HCT116 (cell line): ENCODE data around the gene SGIP1. TPM values are rescaled to one million over a fixed set of nuclear protein-coding genes. Genes with fewer than 3 reads are reported as not detected.

Source experiments
- ATAC-seq: fragments of 200-7000 bp; cut with Tn5 transposase; 2 replicates; pipeline ENCODE4 v1.9.1; 2020; ENCODE audit warnings: mild to moderate bottlenecking, moderate library complexity
- BruUV-seq: library from RNA; stranded (reverse); fragments of 400-500 nt; replicated peaks from 2 replicates; lab custom pipeline; 2021; lab: Mats Ljungman, UMichigan
- CTCF ChIA-PET: fragments of 300-600 bp; sonication (Branson Sonifier 250); formaldehyde crosslinking; loops from one replicate; lab custom pipeline; 2021; ENCODE audit warnings: antibody characterized with exemption; lab: Charles Lee
- POLR2A ChIA-PET: fragments of 300-600, 350-600 bp; sonication (Branson Sonifier 250); formaldehyde crosslinking; loops from one replicate; lab custom pipeline; 2021; ENCODE audit warnings: antibody characterized with exemption; lab: Charles Lee
- RAD21 ChIA-PET, 2 experiments: fragments of 300-600 bp; sonication (Branson Sonifier 250); formaldehyde crosslinking; loops; one replicate each; lab custom pipeline; 2023; ENCODE audit warnings: low total read pairs in 2 of 2; ENCODE audit not compliant: uncharacterized antibody in 2 of 2, unreplicated experiment in 2 of 2, low non-redundant PET in 1 of 2; lab: Charles Lee
- DNase-seq: peaks from one replicate; pipeline ENCODE4 v3.0.0-alpha.2; 2010; ENCODE audit warnings: low read depth, low spot score
- H2AFZ ChIP-seq: fragments of 200-600 bp; shearing (Covaris generic), sonication (generic); 2 replicates; pipeline ENCODE4 v1.6.1; 2017; ENCODE audit warnings: low read depth, mixed run types, mixed read lengths, antibody characterized with exemption, low read length; ENCODE audit not compliant: poor library complexity, severe bottlenecking
- H3K27ac ChIP-seq: 2 replicates; pipeline ENCODE4 v1.5.1; 2012; ENCODE audit warnings: low read depth, low read length
- H3K27me3 ChIP-seq: fragments of 200-600 bp; sonication (generic); 2 replicates; pipeline ENCODE4 v1.6.1; 2016; ENCODE audit warnings: mixed run types, low read length, mixed read lengths; ENCODE audit not compliant: insufficient read depth
- H3K36me3 ChIP-seq, 2 experiments: fragments of 200-500 bp in 1 of 2; fragments of 200-600 bp in 1 of 2; sonication (Bioruptor generic) in 1 of 2; sonication (generic) in 1 of 2; 2 replicates each; pipeline versions ENCODE4 v1.5.1 to v1.6.1; 2014 to 2016; ENCODE audit warnings: low read length in 2 of 2, inconsistent platforms in 1 of 2, mixed read lengths in 1 of 2, mixed run types in 1 of 2; ENCODE audit not compliant: insufficient read depth in 2 of 2, control insufficient read depth in 1 of 2
- H3K4me1 ChIP-seq, 2 experiments: fragments of 200-600 bp in 1 of 2; sonication (generic) in 1 of 2; 2 replicates each; pipeline versions ENCODE4 v1.5.1 to v1.6.1; 2012 to 2017; ENCODE audit warnings: low read length in 2 of 2, inconsistent platforms in 1 of 2, mild to moderate bottlenecking in 1 of 2, mixed read lengths in 1 of 2, mixed run types in 1 of 2, moderate library complexity in 1 of 2; ENCODE audit not compliant: insufficient read depth in 2 of 2, control insufficient read depth in 1 of 2
- H3K4me2 ChIP-seq: fragments of 200-600 bp; sonication (generic); 2 replicates; pipeline ENCODE4 v1.6.1; 2017; ENCODE audit warnings: mixed run types, low read length, mixed read lengths
- H3K4me3 ChIP-seq, 2 experiments: fragments of 200-600 bp in 1 of 2; sonication (generic) in 1 of 2; replicated peaks in 1 of 2; 2 replicates each; pipeline ENCODE4 v1.5.1; 2011 to 2016; ENCODE audit warnings: low read length in 2 of 2, control low read depth in 1 of 2, low read depth in 1 of 2, mild to moderate bottlenecking in 1 of 2, mixed read lengths in 1 of 2, mixed run types in 1 of 2
- H3K79me2 ChIP-seq: fragments of 200-600 bp; sonication (generic); 2 replicates; pipeline ENCODE4 v1.6.1; 2017; ENCODE audit warnings: mild to moderate bottlenecking, mixed run types, low read length, moderate library complexity, mixed read lengths; ENCODE audit not compliant: insufficient read depth
- H3K9ac ChIP-seq: fragments of 200-600 bp; sonication (generic); 2 replicates; pipeline ENCODE4 v1.6.1; 2016; ENCODE audit warnings: low read length, mixed read lengths
- H3K9me2 ChIP-seq: fragments of 200-600 bp; sonication (generic), shearing (Covaris generic); 2 replicates; pipeline ENCODE4 v1.6.1; 2017; ENCODE audit warnings: mixed run types, mild to moderate bottlenecking, moderate library complexity; ENCODE audit not compliant: insufficient read depth
- H3K9me3 ChIP-seq, 2 experiments: fragments of 200-500 bp in 1 of 2; fragments of 200-600 bp in 1 of 2; sonication (Bioruptor generic) in 1 of 2; sonication (generic) in 1 of 2; 2 replicates each; pipeline ENCODE4 v1.6.1; 2014 to 2017; ENCODE audit warnings: low read length in 2 of 2, mixed read lengths in 2 of 2, inconsistent platforms in 1 of 2, low read depth in 1 of 2, mild to moderate bottlenecking in 1 of 2, mixed run types in 1 of 2, moderate library complexity in 1 of 2; ENCODE audit not compliant: control insufficient read depth in 1 of 2, insufficient read depth in 1 of 2
- H4K20me1 ChIP-seq: fragments of 200-600 bp; sonication (generic), shearing (Covaris generic); 2 replicates; pipeline ENCODE4 v1.6.1; 2017; ENCODE audit warnings: mixed run types, mild to moderate bottlenecking, moderate library complexity; ENCODE audit not compliant: insufficient read depth
- CBX3 ChIP-seq: IDR thresholded peaks from 2 replicates; pipeline ENCODE4 v1.6.1; 2012; ENCODE audit warnings: low read depth
- EGR1 ChIP-seq: IDR thresholded peaks from 2 replicates; pipeline ENCODE4 v1.6.1; 2012; ENCODE audit warnings: low read depth
- JUND ChIP-seq: IDR thresholded peaks from 2 replicates; pipeline ENCODE4 v1.6.1; 2012
- SP1 ChIP-seq: IDR thresholded peaks from 2 replicates; pipeline ENCODE4 v1.6.1; 2012; ENCODE audit warnings: low read depth
- YY1 ChIP-seq: IDR thresholded peaks from 2 replicates; pipeline ENCODE4 v1.6.1; 2011; ENCODE audit warnings: low read length, low read depth, moderate library complexity, mild to moderate bottlenecking; ENCODE audit not compliant: insufficient replicate concordance; ENCODE audit errors: extremely low read depth
- intact Hi-C: fragments of 100-400 bp; cut with micrococcal nuclease; formaldehyde crosslinking; loops from 2 replicates; pipeline ENCODE4 v1.10.0; 2022
- total RNA-seq: library from RNA; stranded (reverse); gene quantifications from one replicate; pipeline ENCODE4 v1.2.1, GENCODE V29; 2021; ENCODE audit not compliant: unreplicated experiment
- TF ChIP-seq, protein P1 (sequence below): IDR thresholded peaks from 2 replicates; pipeline ENCODE4 v1.6.1; 2012
- TF ChIP-seq, protein P2 (sequence below): IDR thresholded peaks from 2 replicates; pipeline ENCODE4 v1.6.1; 2012; ENCODE audit warnings: low read depth
- TF ChIP-seq, protein P3 (sequence below), 3 experiments: fragments of 200-600 bp in 1 of 3; sonication (generic) in 1 of 3; IDR thresholded peaks in 2 of 3; conservative IDR thresholded peaks in 1 of 3; 2 replicates each; pipeline ENCODE4 v1.5.1; 2012 to 2017; ENCODE audit warnings: low read depth in 2 of 3, low read length in 2 of 3, antibody characterized with exemption in 1 of 3, borderline replicate concordance in 1 of 3, control low read depth in 1 of 3, mild to moderate bottlenecking in 1 of 3, mixed read lengths in 1 of 3, mixed run types in 1 of 3, moderate library complexity in 1 of 3; ENCODE audit not compliant: insufficient read depth in 1 of 3

The SGIP1 gene
- total RNA-seq, 1 experiment from 2014 or later = 0.15 TPM

DNA sequence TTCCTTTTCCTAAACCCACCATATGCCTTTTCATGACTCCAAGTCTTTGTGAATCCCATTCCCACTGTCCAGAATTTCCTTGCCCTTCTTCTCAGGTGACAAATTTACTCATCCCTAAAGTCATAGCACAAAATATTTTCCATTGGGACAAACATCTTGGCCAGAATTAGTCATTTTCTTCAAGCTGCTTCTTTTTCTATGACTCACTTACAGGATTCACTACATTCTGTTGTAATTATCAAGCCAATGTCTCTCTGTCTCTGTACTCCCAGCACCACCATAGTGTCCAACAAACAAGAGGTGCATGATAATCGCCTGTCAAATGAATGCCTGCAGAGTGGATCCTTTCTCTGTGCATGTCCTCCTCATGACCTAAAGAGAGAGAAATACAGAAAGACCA, 37.8 kb downstream of the SGIP1 start (continued):
- TF ChIP-seq, protein P1, sequence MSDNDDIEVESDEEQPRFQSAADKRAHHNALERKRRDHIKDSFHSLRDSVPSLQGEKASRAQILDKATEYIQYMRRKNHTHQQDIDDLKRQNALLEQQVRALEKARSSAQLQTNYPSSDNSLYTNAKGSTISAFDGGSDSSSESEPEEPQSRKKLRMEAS = no peak
- peak; percentile 92 for TF ChIP-seq JUND

DNA sequence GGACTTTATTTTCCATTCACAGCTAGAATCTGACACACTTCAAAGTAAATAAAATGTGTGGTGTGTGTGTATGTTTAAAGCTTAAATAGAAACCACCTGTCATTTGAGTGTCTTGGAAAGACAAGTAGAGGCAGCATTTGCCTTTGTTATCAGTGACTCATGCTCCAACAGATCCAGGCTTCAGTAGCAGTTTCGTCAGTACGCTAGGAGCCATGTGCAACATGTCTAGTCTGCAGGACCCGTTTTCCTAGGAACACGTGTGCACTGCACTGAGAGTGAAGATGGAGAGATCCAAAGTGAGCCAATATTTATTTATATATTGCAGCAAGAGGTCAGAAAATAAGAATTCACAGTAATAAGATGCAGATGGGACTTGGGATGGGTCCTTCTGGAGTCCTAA, 41.8 kb downstream of the SGIP1 start:
- TF ChIP-seq SP1 = no peak
- TF ChIP-seq, all 23 proteins: peak for 0
- no peaks in the 10 kb centered on the region for H3K9me3 ChIP-seq
- H3K27ac ChIP-seq = no peak overlapping the region
- H3K9me2 ChIP-seq = no peaks in the 10 kb centered on the region
- BruUV-seq = no TSS peak
- DNase-seq (no peak), ATAC-seq (no peak)
- no peaks in the 10 kb centered on the region for H3K79me2 ChIP-seq
- CTCF ChIA-PET = no interaction called here
- H3K4me1 ChIP-seq = peaks cover 0 to 26% of the 10 kb centered on the region in 2 experiments; a peak in 2 of 4 replicates
- intact Hi-C loops = no loop called here
- no peak overlapping the region for H3K4me3 ChIP-seq
- RAD21 ChIA-PET = no interaction called here
- H3K36me3 ChIP-seq = no peaks in the 10 kb centered on the region
- H3K9ac ChIP-seq = no peak overlapping the region
- H3K4me2 ChIP-seq = no peak overlapping the region
- H2AFZ ChIP-seq = no peak overlapping the region
- no peaks in the 10 kb centered on the region for H4K20me1 ChIP-seq
- POLR2A ChIA-PET = no interaction called here
- no peaks in the 10 kb centered on the region for H3K27me3 ChIP-seq

DNA sequence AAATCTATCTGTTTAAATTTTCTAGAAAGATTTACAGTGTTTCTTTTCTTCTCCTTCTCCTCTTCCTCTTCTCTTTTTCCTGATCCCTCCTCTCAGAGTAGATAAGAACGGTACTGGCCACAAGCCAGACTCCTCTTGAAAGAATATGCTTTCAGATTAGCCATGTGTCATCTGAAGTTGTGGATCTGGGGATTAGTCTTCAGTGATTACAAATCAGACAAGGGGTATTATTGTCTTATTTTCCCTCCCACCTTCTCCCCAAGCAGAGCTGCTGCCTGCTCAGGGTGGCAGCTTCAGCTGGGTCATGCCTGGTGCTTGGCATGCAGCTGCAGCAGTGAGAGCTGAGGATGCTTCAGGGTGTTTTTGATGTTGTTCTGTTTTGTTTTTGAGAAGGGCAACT, 42.7 kb downstream of the SGIP1 start:
- POLR2A ChIA-PET = no interaction called here
- Histone ChIP-seq H3K79me2 (no peaks in the 10 kb centered on the region), H3K27me3 (no peaks in the 10 kb centered on the region), H3K27ac (no peak overlapping the region), H3K4me3 (no peak overlapping the region), H4K20me1 (no peaks in the 10 kb centered on the region), H3K36me3 (no peaks in the 10 kb centered on the region), H3K9me3 (no peaks in the 10 kb centered on the region), H2AFZ (peak overlapping the region; percentile 37), H3K4me1 (peaks cover 0 to 17% of the 10 kb centered on the region in 2 experiments; a peak in 2 of 4 replicates), H3K9me2 (no peaks in the 10 kb centered on the region), H3K4me2 (no peak overlapping the region), H3K9ac (no peak overlapping the region)
- ATAC-seq = no peak
- no peak for DNase-seq
- TF ChIP-seq YY1 (no peak), CBX3 (no peak), EGR1 (no peak)
- TF ChIP-seq, protein P2, sequence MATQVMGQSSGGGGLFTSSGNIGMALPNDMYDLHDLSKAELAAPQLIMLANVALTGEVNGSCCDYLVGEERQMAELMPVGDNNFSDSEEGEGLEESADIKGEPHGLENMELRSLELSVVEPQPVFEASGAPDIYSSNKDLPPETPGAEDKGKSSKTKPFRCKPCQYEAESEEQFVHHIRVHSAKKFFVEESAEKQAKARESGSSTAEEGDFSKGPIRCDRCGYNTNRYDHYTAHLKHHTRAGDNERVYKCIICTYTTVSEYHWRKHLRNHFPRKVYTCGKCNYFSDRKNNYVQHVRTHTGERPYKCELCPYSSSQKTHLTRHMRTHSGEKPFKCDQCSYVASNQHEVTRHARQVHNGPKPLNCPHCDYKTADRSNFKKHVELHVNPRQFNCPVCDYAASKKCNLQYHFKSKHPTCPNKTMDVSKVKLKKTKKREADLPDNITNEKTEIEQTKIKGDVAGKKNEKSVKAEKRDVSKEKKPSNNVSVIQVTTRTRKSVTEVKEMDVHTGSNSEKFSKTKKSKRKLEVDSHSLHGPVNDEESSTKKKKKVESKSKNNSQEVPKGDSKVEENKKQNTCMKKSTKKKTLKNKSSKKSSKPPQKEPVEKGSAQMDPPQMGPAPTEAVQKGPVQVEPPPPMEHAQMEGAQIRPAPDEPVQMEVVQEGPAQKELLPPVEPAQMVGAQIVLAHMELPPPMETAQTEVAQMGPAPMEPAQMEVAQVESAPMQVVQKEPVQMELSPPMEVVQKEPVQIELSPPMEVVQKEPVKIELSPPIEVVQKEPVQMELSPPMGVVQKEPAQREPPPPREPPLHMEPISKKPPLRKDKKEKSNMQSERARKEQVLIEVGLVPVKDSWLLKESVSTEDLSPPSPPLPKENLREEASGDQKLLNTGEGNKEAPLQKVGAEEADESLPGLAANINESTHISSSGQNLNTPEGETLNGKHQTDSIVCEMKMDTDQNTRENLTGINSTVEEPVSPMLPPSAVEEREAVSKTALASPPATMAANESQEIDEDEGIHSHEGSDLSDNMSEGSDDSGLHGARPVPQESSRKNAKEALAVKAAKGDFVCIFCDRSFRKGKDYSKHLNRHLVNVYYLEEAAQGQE = no peak
- TF ChIP-seq, protein P3, sequence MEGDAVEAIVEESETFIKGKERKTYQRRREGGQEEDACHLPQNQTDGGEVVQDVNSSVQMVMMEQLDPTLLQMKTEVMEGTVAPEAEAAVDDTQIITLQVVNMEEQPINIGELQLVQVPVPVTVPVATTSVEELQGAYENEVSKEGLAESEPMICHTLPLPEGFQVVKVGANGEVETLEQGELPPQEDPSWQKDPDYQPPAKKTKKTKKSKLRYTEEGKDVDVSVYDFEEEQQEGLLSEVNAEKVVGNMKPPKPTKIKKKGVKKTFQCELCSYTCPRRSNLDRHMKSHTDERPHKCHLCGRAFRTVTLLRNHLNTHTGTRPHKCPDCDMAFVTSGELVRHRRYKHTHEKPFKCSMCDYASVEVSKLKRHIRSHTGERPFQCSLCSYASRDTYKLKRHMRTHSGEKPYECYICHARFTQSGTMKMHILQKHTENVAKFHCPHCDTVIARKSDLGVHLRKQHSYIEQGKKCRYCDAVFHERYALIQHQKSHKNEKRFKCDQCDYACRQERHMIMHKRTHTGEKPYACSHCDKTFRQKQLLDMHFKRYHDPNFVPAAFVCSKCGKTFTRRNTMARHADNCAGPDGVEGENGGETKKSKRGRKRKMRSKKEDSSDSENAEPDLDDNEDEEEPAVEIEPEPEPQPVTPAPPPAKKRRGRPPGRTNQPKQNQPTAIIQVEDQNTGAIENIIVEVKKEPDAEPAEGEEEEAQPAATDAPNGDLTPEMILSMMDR (IDR thresholded peaks at IDR 0.05 in 2 of 3, conservative IDR thresholded peaks at IDR 0.05 in 1 of 3; ENCODE audit: borderline replicate concordance in 1 of 3, insufficient read depth in 1 of 3, low read depth in 2 of 3, low read length in 2 of 3) = no peak
- TF ChIP-seq, protein P1 = no peak
- RAD21 ChIA-PET = no interaction called here
- CTCF ChIA-PET = no interaction called here
- intact Hi-C loops = no loop called here
- BruUV-seq = no TSS peak
